ENCODE data around the gene ITPR1. TPM values are rescaled to one million over a fixed set of nuclear protein-coding genes. Genes with fewer than 3 reads are reported as not detected.

The ITPR1 gene
- total RNA-seq, 1 donor from 2014 or later, result 143 TPM

DNA sequence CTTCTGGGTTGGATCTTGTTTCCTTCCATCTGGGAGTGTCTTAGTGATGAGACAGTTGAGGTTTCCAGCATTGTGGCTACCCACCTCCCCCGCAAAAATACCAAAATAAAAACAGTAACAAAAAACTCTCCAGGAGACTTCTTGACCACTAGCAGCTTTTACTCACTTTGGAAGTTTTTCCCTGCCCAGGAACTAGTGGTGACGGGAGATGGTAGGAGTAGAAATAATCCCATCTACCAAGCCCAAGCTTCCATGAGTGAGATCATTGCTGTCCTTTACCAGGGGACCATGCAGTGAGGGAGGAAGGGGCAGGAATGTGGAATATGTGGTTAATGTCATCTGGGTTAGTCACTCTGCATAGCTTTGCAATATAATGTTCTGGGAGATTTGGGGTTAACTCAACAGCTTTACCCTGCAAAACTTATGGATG lies 187.7 kb downstream of the ITPR1 start:
- intact Hi-C loops (cut with micrococcal nuclease), result no loop called here
- H3K27ac Mint-ChIP-seq, result no peak overlapping the region
- H3K36me3 Mint-ChIP-seq (ENCODE audit: low read depth), result peaks cover 94% of the 10 kb centered on the region
- H3K4me3 Mint-ChIP-seq, result no peak overlapping the region
- ChIA-PET CTCF (no interaction called here), POLR2A (no interaction called here)
- DNase-seq (no peak), ATAC-seq (ENCODE audit: low read depth) (no peak)
- H3K4me1 Mint-ChIP-seq, result no peaks in the 10 kb centered on the region
- no peaks in the 10 kb centered on the region for H3K9me3 Mint-ChIP-seq
- TF ChIP-seq, protein P1, sequence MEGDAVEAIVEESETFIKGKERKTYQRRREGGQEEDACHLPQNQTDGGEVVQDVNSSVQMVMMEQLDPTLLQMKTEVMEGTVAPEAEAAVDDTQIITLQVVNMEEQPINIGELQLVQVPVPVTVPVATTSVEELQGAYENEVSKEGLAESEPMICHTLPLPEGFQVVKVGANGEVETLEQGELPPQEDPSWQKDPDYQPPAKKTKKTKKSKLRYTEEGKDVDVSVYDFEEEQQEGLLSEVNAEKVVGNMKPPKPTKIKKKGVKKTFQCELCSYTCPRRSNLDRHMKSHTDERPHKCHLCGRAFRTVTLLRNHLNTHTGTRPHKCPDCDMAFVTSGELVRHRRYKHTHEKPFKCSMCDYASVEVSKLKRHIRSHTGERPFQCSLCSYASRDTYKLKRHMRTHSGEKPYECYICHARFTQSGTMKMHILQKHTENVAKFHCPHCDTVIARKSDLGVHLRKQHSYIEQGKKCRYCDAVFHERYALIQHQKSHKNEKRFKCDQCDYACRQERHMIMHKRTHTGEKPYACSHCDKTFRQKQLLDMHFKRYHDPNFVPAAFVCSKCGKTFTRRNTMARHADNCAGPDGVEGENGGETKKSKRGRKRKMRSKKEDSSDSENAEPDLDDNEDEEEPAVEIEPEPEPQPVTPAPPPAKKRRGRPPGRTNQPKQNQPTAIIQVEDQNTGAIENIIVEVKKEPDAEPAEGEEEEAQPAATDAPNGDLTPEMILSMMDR (IDR thresholded peaks at IDR 0.05), result no peak
- H3K27me3 Mint-ChIP-seq, result no peaks in the 10 kb centered on the region

DNA sequence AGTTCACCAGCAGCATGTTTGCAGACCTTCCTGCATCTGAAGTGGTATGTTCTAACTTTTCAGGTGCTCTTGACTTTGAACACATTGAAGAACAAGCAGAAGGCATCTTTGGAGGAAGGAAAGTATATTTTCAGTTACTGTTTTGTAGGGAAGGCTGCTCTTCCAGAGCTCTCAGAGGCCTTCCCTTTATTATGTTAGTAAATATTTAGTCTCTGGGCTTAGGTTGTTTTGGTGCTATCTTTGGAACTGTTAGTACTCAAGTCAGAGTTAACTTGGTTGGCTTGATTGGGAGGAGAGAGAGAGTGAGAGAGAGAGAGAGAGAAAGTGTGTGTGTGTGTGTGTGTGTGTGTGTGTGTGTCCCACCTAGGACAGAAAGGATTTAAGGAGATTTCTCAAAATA lies 188.2 kb downstream of the ITPR1 start:
- ChIA-PET POLR2A (no interaction called here), CTCF (no interaction called here)
- Mint-ChIP-seq H3K27ac (no peak overlapping the region), H3K4me1 (no peaks in the 10 kb centered on the region), H3K4me3 (no peak overlapping the region), H3K36me3 (ENCODE audit: low read depth) (peaks cover 95% of the 10 kb centered on the region), H3K9me3 (no peaks in the 10 kb centered on the region), H3K27me3 (no peaks in the 10 kb centered on the region)
- DNase-seq (no peak), ATAC-seq (ENCODE audit: low read depth) (no peak)
- intact Hi-C loops (cut with micrococcal nuclease), result no loop called here
- TF ChIP-seq, protein P1 (IDR thresholded peaks at IDR 0.05), result no peak

DNA sequence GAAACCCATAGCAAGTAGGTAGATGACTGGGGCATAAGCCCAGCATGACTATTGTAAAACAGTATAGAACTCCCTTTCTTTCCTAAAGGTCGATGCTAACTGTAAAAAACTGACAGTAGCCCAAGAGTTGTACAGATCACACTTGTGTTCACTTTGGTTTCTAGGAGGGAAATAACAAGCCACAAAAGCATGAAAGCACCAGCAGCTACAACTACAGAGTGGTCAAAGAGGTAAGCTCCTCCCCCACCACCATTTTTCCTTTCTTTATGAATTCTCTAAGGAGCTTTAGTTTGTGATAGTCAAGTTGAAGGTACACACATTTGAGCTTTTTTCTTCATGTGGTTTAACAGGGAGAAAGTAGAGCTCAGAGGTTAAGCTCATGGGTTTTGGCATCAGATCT lies 191.0 kb downstream of the ITPR1 start:
- no peak for DNase-seq
- intact Hi-C loops (cut with micrococcal nuclease), result no loop called here
- H3K9me3 Mint-ChIP-seq, result peaks cover 7% of the 10 kb centered on the region
- no peaks in the 10 kb centered on the region for H3K4me1 Mint-ChIP-seq
- TF ChIP-seq, protein P1 (IDR thresholded peaks at IDR 0.05), result no peak
- no peak for ATAC-seq (ENCODE audit: low read depth)
- no peak overlapping the region for H3K4me3 Mint-ChIP-seq
- ChIA-PET CTCF (interaction anchor here (2.2 kb wide), 1 partner anchor 333 kb away, joined by 7 read pairs; no protein-coding TSS in a partner anchor), POLR2A (no interaction called here)
- no peaks in the 10 kb centered on the region for H3K27me3 Mint-ChIP-seq
- H3K36me3 Mint-ChIP-seq (ENCODE audit: low read depth), result peaks cover 95% of the 10 kb centered on the region
- no peak overlapping the region for H3K27ac Mint-ChIP-seq

DNA sequence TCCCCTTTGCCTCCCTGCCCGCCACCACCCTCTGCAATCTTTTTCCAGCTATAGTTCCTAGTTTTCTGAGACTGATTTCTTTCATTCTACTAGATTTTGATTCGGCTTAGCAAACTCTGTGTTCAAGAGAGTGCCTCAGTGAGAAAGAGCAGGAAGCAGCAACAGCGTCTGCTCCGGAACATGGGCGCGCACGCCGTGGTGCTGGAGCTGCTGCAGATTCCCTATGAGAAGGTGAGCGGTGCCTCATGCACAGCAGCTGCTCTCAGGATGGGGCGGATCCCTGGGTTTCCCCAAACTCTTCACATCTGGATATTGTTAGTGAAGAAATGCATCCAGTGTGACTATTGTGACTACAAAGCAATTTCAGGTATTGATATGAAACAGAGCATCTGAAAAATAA lies 191.8 kb downstream of the ITPR1 start:
- ATAC-seq (ENCODE audit: low read depth), result no peak
- Mint-ChIP-seq H3K27me3 (no peaks in the 10 kb centered on the region), H3K27ac (no peak overlapping the region), H3K9me3 (peaks cover 12% of the 10 kb centered on the region), H3K36me3 (ENCODE audit: low read depth) (peaks cover 95% of the 10 kb centered on the region), H3K4me1 (no peaks in the 10 kb centered on the region), H3K4me3 (no peak overlapping the region)
- no peak for DNase-seq
- ChIA-PET CTCF (interaction anchor here (2.2 kb wide), 1 partner anchor 334 kb away, joined by 7 read pairs; no protein-coding TSS in a partner anchor), POLR2A (no interaction called here)
- intact Hi-C loops (cut with micrococcal nuclease), result no loop called here
- TF ChIP-seq, protein P1 (IDR thresholded peaks at IDR 0.05), result no peak

DNA sequence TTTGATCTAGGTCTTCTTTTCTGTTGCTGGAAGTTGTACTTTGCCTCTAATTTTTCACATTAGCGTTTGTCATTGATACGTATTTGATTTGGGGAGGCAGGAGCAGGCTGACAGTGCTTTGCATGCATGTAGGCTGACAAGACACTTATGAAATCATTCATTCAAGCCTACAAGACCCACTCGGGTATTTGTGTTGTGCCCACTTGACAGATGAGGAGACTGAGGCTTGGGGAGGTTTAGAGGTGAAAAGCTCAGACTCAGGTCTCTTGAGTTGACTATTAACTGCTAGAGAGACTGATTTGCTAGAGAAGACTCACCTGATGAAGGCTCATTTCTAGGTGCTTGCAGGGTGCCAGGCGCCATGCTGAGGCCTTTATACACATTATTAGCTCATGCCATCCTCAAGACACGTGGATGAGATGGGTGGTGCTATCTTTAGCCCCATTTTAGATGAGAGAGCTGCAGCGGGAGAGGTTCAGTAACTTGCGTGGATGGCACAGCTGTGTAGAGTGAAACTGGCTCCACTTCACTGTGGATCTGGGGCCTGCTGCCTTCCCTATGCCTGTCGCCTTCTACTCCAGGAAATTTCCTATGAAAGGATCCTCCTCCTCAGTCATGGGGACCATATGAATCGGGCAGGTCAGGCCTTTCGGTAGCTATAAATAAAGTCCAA lies 192.7 kb downstream of the ITPR1 start:
- POLR2A ChIA-PET, result no interaction called here
- TF ChIP-seq, protein P1 (IDR thresholded peaks at IDR 0.05), result no peak
- ATAC-seq (ENCODE audit: low read depth), result no peak
- intact Hi-C loops (cut with micrococcal nuclease), result no loop called here
- no peak overlapping the region for H3K27ac Mint-ChIP-seq
- no peaks in the 10 kb centered on the region for H3K4me1 Mint-ChIP-seq
- DNase-seq, result no peak
- peaks cover 12% of the 10 kb centered on the region for H3K9me3 Mint-ChIP-seq
- CTCF ChIA-PET, result interaction anchor here (1.1 to 2.2 kb wide), 2 partner anchors 26 to 335 kb away, joined by 4 to 7 read pairs; no protein-coding TSS in a partner anchor
- no peaks in the 10 kb centered on the region for H3K27me3 Mint-ChIP-seq
- peaks cover 97% of the 10 kb centered on the region for H3K36me3 Mint-ChIP-seq (ENCODE audit: low read depth)
- H3K4me3 Mint-ChIP-seq, result no peak overlapping the region

Data from activated B cell treated with CpG ODN at 0.5 μM for 24 hours (primary cell).